Upper lobe of left lung (tissue), 4 donors: ENCODE data around the gene TPRX1.

Source experiments
- POLR2A ChIP-seq, 4 donors: fragments of 450-650 bp; IDR thresholded peaks; one replicate each; pipeline ENCODE4 v1.5.1; 2016 to 2017; ENCODE audit warnings: antibody characterized with exemption in 4 of 4, mild to moderate bottlenecking in 2 of 4
- POLR2AphosphoS5 ChIP-seq, 2 donors: sonication (generic); formaldehyde crosslinking; IDR thresholded peaks; one replicate each; pipeline ENCODE4 v1.5.1; 2017; ENCODE audit warnings: antibody characterized with exemption in 2 of 2
- TF ChIP-seq, protein P1 (sequence below), 6 experiments: fragments of 450-650 bp in 4 of 6; fragments of 200-600 bp in 2 of 6; sonication (generic) in 2 of 6; IDR thresholded peaks; one replicate each; pipeline ENCODE4 v1.5.1; 2016 to 2019; ENCODE audit warnings: antibody characterized with exemption in 6 of 6

DNA sequence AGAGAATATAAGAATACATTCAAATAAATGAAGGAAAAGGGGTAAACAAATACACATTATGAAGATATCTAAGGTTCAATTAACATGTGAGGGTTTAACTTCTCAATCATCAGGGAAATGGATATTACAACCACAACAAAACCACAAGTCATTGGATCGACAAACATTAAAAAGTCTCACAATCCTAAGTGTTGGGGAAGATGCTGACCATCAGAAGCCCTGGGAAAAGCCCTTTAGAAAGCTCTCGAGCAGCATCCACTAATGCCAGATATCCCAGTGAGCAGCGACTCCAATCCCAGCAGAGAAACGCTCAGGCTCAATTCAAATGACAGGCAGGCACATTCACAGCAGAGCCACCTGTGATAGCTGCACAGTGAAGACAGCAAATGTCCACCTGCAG lies 3.1 kb downstream of the TPRX1 start:
- TF ChIP-seq, protein P1, sequence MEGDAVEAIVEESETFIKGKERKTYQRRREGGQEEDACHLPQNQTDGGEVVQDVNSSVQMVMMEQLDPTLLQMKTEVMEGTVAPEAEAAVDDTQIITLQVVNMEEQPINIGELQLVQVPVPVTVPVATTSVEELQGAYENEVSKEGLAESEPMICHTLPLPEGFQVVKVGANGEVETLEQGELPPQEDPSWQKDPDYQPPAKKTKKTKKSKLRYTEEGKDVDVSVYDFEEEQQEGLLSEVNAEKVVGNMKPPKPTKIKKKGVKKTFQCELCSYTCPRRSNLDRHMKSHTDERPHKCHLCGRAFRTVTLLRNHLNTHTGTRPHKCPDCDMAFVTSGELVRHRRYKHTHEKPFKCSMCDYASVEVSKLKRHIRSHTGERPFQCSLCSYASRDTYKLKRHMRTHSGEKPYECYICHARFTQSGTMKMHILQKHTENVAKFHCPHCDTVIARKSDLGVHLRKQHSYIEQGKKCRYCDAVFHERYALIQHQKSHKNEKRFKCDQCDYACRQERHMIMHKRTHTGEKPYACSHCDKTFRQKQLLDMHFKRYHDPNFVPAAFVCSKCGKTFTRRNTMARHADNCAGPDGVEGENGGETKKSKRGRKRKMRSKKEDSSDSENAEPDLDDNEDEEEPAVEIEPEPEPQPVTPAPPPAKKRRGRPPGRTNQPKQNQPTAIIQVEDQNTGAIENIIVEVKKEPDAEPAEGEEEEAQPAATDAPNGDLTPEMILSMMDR (IDR thresholded peaks at IDR 0.05): no peak
- no peak for TF ChIP-seq POLR2AphosphoS5 (IDR thresholded peaks at IDR 0.05)
- no peak for TF ChIP-seq POLR2A (IDR thresholded peaks at IDR 0.05)
